Glomerular visceral epithelial cell (primary cell): ENCODE data around the gene TNFRSF1B.

Experiments used
- DNase-seq: peaks from one replicate; pipeline ENCODE4 v3.0.0-alpha.2; 2016; ENCODE audit errors: extremely low spot score

The TNFRSF1B gene

DNA sequence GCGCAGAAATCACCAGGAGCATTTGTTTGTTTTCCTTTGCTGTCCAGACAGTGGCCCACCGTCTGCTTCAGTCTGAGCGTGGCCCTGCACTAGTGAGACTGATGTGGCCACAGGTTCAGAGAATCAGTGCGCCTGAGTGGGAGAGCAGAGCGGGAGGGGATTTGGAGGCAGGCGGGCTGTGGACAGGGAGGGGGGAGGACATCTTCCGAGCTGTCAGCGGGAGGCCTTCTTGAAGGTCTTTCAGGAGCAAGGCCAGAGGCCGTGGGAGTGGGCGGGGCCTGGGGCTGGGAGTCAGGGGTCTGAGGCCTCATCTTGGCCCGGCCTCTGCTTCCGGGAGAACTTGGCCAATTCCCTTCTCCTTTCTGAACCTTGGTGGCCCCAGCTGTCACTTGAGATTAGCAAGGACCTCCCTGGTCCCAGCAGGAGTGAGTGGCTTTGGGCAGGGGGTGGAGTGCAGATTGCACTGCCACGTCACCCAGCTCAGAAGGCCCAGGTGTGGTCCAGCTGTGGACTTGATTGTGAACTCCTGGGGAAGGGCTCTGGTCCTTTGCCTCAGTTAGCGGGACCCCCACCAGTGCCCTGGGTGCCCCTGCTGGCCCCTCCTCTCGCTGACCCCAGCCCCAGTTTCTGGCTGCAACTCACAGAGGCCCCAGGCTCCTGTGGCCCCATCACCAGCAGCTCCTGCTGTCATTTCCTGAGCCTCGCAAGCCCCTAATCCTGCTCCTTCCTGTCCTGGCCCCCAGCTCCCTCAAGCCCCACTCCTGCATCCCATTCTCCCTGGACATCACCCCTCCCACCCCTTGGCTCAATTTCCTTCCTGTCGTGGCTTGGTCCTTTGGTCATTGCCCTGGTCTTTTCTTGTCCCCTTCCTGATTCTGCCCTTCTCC is 8.4 kb downstream of the TNFRSF1B start:
- no peak for DNase-seq

- no peak for DNase-seq
Observed at GRCh38 chr1:12176298-12177118, 9.7 kb downstream of the TNFRSF1B start.

- no peak for DNase-seq
Observed at GRCh38 chr1:12177156-12177998, 10.6 kb downstream of the TNFRSF1B start.

GRCh38 chr1:12177999-12178441 is 11.2 kb downstream of the TNFRSF1B start:
- peak; percentile 69 for DNase-seq

GRCh38 chr1:12178511-12178910 is 11.7 kb downstream of the TNFRSF1B start:
- DNase-seq: no peak

DNA sequence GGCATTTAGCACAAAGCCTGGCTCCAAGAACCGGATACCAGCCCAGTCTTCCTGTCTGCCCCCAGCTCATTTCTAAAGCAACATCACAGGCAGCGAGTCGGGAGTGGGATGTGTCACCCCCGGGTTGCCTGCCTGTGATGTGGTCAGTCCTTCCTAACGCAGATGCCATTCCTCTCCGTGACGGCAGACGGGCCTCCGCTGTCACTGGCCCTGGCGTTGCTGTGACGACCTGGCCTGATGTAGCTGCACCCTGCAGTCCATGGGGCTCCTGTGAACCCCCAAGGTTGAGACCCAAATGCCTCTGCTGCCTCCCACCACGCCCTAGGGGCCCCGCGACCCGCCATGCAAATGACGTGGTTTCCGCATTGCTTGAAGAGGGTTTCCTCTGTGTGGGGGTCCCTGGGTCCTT is 12.3 kb downstream of the TNFRSF1B start:
- peak; percentile 60 for DNase-seq

GRCh38 chr1:12179676-12180075 is 12.9 kb downstream of the TNFRSF1B start:
- DNase-seq: no peak

GRCh38 chr1:12180315-12180714 is 13.5 kb downstream of the TNFRSF1B start:
- no peak for DNase-seq

- no peak for DNase-seq
Observed at GRCh38 chr1:12180903-12181302, 14.1 kb downstream of the TNFRSF1B start.

GRCh38 chr1:12181568-12181967 is 14.8 kb downstream of the TNFRSF1B start:
- DNase-seq: no peak

DNA sequence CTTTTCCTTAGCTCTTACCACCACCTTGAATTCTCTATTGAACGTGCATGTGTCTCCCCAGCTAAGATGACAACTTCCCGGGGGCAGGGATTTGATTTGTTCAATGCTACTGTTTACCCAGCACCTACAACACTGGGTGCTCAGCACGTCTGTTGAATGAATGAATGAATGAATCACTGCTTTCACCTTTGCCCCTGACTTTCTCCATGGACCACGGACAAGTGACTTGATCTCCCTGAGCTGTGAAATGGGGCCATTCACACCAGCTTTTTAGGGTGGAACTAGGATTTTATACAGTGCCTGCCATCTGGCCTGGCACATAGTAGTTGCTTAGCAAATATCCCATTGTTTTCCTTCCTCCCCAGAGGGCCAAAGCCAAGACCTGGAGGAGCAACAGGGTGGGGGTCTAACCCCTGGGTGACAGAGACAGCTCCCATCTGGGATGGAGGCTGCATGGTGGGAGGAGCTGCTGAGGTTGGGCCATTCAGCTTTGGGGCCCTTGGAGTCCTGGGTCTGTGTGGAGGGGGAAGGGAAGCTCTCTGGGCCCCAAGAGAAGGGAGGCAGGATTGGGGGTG is 15.7 kb downstream of the TNFRSF1B start:
- no peak for DNase-seq

DNA sequence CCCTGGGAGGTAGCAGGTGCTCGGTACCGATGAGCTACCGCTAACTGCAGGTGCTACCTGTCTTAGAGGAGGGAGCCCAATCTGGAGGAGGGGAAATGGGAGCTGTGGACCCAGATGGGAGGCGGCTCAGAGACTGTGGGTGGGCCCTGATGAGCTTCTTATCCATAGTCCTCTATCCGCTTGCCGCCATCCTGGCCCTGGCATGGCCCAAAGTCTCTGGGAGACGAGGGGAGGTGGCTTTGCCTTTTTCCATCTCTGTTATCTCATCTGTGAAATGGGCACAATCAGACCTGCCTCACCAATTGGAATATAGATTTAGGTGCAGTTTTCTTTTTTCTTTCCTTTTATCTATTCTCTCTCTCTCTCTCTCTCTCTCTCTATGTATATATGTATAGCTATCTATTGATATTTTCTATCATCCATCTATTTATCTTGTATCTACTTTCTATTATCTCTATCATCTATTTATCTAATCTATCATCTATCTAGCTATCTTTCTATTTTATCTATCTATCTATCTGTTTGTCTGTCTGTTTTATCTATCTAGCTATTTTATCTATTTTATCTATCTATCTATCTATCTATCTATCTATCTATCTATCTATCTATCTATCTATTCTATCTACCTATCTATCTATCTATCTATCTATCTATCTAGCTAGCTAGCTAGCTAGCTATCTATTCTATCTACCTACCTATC is 16.5 kb downstream of the TNFRSF1B start:
- DNase-seq: no peak

DNA sequence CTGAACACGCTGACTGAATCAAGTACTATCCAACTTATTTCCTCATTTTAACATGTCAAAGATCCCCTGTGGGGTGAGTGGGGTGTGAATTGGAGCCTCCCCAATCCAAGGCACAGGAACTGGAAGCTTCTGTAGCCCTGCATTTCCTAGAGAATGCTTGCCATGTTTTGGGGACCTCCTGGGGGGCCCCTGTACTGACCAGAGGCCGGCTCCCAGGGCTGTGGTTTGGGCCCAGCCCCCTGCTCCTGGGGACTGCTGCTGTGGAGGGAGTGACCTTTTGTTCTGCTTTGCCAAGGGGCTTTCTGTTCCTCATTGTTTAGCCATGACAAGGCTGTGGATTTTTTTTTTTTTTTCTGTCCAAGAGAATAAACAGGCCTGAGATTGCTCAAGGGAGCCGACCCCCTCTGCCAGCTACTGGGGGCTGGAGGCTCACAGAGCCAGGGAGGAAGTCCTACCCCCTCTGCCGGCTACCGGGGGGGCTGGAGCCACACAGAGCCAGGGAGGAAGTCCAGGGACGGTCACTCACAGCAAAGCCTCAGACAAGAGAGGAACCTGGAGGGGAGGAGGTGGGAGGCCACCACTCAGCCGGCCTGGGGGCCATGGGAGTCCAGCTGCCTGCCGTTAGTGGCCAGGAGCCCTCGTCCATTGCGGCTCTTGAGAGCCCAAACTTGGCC is 17.4 kb downstream of the TNFRSF1B start:
- peak; percentile 43 for DNase-seq

DNA sequence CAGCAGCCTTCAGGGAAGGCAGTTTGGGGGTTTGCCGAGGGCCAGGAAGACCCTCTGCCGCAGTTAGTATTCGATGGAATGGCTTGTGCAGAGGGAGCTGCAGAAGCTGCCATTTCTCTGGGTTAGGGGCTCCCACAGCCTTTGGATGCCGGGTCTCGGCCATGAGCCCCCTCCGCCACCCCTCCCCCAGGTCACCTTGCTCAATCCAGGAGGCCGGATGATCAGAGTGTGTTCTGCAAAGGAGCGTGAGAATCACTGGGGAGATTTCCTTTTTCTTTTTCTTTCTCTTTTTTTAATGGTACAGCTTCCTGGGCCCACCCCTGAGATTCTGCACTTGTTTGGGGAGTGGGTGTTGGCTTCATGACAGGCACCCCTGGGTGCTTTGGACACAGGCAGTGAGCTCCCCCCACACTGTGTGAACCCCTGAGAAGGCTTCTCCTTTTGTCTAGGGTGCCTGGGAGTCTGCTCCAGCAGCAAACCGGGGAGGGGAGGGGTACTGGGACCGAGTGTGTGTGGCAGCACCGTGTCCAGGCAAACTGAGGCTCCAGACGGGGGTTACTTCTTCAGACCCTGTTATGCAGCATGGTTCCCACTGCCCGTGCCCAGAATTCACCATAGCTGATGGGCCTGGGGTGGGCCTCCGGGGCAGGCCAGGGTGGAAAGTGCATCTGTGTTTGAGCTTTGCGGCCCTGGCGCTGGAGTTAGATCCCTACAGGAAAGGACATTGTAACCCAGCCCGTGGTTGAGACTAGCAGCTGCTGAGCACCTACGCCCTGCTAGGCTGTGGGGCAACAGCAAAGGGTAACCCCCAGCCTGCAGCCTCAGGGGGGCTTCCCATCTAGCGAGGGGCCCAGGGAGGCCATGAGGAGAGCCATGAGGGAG is 18.5 kb downstream of the TNFRSF1B start:
- no peak for DNase-seq

DNA sequence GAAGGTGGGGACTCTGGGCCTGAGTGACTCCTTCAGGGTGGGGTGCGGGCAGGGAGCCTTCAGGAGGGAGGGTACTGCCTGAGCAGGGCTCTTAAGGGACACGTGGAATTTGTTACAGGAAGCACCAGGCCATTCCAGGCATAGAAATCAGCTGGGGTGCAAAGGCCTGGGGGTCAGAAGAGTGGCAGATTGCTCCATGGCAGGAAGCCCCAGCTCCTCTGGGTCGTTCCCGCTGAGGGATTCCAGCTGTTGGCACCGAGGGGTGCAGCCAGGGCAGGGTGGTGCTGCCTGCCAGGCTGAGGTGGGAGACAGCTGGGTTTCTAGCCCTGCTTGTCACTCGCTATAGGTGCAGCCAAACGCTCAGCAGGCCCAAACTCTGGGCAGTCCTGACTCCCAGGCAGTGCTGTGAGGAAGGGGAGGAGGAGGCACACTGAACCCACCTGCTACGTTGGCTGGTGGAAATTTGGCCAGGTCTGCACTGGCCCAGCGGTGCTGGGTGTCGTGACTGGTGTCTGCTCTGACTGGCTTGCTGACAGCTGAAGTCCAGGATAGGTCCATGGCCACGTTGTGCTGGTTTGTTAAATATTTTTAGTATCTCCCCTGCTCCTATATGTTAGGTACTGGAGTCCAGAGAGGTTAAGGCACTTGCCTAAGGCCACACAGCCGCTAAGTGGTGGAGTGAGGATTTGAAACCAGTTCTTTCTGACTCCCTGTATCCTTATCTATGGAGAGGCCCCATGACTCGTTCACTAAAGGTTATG is 19.3 kb downstream of the TNFRSF1B start:
- DNase-seq: no peak

- DNase-seq: no peak
Observed at GRCh38 chr1:12186679-12186985, 19.8 kb downstream of the TNFRSF1B start.

- no peak for DNase-seq
Observed at GRCh38 chr1:12188115-12188514, 21.3 kb downstream of the TNFRSF1B start.

DNA sequence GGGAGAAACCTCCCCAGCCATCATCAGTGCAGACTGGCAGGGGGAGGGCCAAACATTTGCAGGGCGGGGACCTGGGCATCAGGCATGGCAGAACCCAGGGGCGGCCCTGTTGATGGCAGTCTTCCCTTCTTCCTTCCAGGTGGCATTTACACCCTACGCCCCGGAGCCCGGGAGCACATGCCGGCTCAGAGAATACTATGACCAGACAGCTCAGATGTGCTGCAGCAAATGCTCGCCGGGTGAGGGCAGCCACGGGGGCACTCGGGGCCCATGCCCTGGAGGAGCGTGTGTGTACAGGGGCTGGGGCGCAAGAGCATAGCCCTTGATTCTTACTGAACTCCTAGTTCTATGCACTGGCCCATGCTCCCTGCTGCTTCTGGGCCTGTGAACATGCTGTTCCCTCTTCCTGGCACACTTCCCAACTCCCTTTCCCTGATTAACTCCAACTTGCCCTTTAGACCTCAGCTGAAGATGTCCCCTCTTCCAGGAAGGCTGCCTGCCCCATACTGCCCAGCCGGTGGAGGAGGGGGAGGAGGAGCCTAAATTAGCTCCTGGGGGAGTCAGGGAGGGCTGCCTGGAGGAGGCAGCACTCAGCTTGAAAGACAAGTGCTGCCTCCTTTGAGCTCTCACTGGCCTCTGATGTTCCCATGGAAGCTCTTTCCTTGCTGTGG is 22.0 kb downstream of the TNFRSF1B start:
- no peak for DNase-seq
